GM21528 (cell line): Measurements from ENCODE around the gene LYRM4.

Experiments used
- ATAC-seq: cut with Tn5 transposase; IDR thresholded peaks from one replicate; pipeline ENCODE4 v1.9.1; 2021; ENCODE audit warnings: mild to moderate bottlenecking, moderate library complexity; ENCODE audit not compliant: unreplicated experiment, low FRiP score

The LYRM4 gene

GRCh38 chr6:5105146-5105545 is 155.6 kb downstream of the LYRM4 start:
- ATAC-seq = no peak

GRCh38 chr6:5104667-5105066 is 156.1 kb downstream of the LYRM4 start:
- no peak for ATAC-seq

DNA sequence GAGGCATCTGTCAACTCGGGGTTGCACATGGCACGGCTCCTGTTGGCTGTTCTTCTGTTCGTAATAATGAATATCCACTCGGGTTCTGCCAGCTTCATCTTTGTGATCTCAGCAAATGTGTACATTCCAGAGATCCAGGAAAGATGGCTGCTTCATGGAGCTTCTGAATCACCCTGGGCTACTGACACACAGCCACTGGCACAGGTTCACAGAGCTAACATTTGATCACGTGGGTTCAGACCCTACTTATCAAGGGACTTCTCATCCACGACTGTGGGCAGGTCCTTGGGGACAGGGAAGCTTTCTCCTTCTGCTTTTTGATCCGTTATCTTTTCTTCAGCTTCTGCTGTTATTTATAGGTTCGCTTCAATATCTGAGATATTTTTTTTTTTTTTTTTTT is 157.5 kb downstream of the LYRM4 start:
- ATAC-seq = no peak

- ATAC-seq = no peak
Observed at GRCh38 chr6:5102267-5102970, 158.3 kb downstream of the LYRM4 start.

DNA sequence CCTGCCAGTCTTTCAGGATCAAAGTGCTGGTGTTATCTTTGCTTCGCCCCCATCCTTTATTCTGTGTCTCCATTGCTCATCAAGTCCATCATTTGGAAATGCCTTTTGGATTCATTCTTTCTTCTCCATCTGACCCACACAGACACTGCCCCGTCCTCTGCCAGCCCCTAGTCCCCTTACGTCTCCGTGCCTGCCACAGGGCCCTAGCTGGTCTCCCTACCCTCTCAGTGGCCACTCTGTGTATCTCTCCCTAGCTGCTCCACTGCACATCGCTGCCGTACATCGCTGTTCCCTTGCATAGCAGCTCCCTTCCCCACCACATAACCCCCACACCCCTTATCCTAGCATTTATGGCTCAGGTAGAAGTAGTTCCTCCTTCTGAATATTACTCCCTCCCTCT is 159.9 kb downstream of the LYRM4 start:
- ATAC-seq = no peak

GRCh38 chr6:5099537-5099936 is 161.2 kb downstream of the LYRM4 start:
- ATAC-seq = no peak

DNA sequence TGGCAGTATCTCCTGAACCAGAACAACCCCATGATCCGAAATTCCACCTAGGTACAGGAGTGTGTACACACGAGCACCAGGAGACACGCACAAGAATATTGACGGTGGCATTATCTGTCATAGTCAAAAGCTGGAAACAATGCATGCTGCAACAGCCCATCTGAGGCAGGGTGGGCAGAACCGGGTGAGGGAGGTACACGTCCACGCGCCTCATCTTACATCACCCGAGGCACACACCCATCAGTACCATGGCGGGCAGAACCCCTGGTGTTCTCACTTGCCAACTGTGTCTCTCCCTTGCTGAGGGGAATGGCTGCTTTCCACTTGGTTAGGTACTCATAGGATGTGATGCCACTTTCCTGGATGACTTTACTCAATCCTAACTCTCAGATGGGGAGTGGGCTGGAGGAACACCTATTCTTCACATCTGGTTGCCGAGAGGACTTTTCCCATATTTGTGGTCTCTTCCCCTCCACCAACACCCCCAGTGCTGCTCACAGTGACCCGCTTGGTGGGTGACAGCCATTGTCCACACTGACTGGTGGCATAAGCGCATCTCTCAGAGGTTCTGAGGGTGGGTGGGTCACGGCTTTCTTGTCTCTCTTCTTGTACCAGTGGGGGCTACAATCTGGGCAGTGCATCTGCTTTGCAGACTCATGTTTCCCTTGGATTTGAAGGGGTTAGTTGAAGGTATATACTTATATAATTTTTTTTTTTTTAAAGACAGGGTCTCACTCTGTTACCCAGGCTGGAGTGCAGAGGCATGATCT is 162.1 kb downstream of the LYRM4 start:
- no peak for ATAC-seq

DNA sequence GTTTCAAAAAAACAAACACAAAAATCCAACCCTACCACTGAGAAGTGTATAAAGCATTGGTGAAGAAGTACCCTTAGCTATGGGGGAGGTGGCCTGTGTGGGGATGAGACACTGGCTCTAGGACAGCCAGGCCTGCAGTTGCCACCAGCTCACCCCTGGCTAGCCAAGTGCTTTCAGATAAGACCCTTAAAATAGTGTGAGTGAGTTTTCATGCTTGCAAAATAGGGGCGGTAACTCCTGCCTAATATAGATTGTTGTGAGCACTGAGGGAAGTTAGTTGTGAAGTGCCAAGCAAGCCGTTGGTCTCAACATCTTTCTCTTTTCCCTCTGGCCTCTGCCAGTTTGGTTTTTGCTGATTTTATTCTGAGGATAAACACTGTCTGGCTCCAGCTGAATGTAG is 164.3 kb downstream of the LYRM4 start:
- no peak for ATAC-seq

- ATAC-seq = peak; percentile 80
Observed at GRCh38 chr6:5095236-5095635, 165.5 kb downstream of the LYRM4 start.

GRCh38 chr6:5094327-5094726 is 166.4 kb downstream of the LYRM4 start:
- ATAC-seq = no peak

GRCh38 chr6:5093231-5094015 is 167.3 kb downstream of the LYRM4 start:
- no peak for ATAC-seq

GRCh38 chr6:5091210-5092069 is 169.3 kb downstream of the LYRM4 start:
- ATAC-seq = no peak

DNA sequence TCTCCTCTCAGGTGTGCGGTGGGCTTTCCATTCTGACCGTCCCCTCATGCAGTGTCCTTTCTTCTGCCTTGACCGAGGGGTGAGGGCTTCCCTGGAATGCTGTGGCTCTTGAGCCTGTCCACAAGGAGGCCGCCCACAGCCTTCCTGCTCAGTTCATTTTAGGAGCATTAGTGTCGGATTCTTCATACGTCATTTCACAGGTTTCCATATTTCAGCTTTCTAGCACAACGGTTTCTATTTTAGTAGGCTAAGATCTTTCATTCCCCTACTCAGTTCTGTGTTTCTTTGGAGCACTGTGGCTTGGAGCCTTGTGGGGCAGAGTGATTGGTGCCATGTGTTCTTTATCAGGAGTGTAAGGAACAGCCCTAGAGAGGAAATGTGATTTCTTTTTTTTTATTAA is 170.1 kb downstream of the LYRM4 start:
- no peak for ATAC-seq

DNA sequence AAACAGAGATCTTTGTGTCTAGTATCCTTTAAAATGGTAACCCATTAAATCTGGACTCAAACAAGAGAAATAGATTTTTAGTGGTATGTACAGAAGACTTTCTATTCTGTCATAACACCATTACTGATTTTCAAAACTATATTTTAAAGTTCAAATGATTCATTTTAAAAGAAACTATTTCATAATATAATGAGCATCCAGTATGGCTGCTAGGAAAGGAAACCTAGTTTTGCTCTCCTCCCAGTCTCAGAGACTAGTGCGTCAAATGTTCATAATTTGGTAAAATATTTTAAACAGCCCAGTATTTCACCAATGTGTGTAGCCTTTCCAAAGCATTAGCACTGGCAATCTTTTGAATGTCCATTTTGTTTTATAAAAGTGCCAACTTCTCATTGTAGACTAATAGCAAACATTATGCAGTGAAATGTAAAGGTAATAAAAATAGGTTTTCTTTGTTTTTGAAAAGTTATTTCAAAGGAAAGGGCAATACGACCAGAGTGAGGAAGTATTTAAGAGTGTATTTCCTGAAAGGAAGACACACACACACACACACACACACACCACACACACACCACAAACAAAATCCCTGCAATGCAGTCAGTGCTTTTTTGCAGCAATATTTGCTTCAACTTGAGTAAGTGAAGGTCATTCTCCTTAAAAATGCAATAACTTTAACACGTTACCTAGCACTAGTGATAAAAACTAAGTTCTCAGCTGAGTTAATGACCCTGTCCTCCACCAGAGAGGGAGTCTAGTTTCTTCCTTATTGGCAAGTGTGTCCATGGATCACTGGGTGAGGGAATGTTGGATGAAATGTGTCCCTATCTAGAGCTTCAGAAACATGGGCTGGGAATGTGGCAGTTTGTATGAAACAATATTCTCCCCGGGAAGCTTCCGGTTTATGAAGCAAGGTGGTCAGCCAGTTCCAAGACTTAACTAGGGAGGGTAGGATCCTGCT is 171.0 kb downstream of the LYRM4 start:
- no peak for ATAC-seq

DNA sequence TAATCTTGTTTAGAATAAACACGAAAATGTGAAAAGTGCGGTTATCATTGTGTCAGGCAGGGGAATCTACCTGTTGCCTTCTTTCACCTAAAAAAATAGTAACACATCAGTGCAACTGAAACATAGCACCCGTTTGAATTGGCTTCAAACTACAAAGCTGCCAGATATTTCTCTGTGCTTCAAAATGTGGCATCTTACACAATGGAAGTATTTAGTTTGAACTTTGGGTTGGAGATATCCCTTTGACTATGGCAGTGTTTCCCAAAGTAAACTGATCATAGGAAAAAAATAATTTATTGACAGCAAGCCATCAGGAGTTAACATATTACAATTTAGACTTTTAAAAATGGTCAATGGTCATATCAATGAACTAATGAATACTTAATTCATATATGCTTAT is 172.0 kb downstream of the LYRM4 start:
- no peak for ATAC-seq

GRCh38 chr6:5087389-5087788 is 173.4 kb downstream of the LYRM4 start:
- ATAC-seq = no peak

- ATAC-seq = no peak
Observed at GRCh38 chr6:5086294-5086890, 174.4 kb downstream of the LYRM4 start.

- peak; percentile 33 for ATAC-seq
Observed at GRCh38 chr6:5085648-5086293, 175.0 kb downstream of the LYRM4 start.
